Stimulated activated CD4-positive, alpha-beta T cell treated with anti-CD3 and anti-CD28 coated beads, Interleukin-2, amount 100 ng/mL, for 24 hours (primary cell): ENCODE data around the gene PKDREJ.

Source experiments
- DNase-seq, 2 donors: peaks; one replicate each; pipeline ENCODE4 v3.0.0-alpha.2; 2020

The PKDREJ gene

DNA sequence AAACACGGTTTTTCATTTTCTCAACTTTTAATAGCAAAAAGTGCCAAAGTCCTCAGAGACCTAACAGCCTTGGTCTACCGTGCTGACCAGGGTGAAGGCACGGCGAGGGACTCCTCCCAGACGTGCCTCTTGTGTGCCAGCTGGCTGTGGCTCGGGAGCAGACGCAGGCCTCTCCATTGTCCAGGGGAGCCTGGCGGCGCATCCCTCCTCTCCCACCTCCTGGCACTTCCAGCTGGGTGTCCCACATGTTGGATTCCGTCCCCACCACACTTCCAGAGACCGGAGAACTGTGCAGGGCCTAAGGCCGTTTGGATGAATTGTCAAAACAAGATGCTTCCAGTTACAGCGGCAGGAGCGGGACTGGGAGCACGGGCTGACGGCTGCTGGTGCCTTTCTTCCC lies 24.6 kb downstream of the PKDREJ start:
- DNase-seq, result no peak

DNA sequence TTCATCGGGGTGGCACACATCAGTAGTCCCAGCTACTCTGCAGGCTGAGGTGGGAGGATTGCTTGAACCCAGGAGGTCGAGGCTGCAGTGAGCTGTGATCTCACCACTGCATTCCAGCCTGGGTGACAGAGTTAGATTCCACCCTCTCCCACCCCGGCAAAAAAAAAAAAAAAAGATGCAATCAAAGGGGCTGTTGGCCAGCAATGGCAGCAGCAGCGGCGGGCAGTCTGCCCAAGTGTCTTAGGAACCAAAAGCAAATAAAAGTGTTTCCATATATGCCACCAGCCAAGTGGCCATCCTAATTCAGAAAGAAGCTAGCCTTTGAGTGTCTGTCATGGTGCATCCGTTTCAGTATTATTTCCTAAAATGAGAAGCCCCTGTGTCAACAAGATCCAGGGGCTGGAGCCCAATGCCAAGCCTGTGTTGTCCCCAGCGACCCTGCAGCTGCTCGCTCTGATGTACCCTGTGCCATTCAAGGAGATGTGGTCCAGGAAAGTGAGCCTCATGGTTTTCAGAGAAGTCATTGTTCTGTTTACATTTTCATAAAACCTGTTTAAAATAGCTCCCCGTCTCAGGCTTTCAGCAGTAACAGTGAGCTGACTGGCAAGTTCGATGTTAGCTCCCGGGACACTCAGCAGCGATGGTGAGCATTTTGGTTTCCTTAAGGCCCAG lies 25.6 kb downstream of the PKDREJ start:
- DNase-seq, result no peak

DNA sequence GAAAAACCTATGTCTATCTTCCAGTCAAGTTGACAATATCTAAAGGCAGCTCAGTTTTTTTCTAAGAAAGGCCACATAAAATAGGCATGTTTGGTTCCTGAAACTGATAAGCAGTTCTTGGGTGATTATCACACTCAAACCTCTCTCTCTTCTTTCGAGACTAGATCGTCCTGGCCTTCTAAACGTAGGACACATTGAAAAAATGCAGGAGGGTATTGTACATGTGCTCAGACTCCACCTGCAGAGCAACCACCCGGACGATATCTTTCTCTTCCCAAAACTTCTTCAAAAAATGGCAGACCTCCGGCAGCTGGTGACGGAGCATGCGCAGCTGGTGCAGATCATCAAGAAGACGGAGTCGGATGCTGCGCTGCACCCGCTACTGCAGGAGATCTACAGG lies 28.2 kb downstream of the PKDREJ start:
- no peak for DNase-seq

DNA sequence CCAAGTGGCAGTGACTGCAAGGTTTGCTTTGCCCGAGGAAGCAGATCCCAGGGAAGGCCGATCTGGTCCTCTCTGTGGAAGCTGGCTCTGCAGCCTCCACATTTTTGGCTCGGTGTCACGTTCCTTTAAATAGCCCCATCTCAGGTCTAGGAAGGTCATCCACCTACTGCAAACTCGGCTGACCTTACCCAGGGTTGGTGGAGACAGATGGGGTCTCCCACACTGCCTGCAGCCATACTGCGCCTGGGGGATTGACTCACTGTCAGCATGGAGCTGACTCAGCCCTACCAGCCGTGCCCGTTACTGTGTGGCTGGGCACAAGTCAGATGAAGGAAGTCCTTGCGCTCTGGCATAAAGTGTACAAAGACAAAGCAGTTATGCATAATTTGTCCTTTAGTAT lies 29.9 kb downstream of the PKDREJ start:
- DNase-seq, result no peak

DNA sequence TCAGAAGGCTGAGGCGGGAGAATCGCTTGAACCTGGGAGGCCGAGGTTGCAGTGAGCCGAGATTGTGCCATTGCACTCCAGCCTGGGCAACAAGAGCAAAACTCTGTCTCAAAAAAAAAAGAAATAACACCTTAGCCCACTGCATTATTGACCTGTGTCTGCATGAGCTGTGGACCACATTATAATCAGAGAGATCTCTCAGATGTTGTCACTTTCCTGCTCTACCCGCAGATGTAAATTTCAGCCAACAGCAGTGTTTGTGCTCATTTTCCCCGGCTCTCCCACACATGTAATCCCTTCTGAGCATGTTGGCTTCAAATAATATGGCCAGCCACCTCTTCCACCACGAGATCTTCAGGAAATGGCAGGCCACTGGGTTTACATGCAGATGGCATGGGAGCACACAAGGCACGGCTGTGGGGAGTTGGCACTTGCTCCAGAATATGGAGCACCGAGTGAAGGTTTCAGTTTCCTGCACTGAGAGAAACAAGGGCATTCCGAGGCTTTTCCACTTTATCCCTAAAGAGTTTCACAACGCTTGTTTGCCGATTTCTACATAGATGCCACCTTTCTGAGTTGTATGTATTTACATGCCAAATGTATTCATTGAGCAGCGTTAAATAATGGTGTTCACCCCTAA lies 32.8 kb downstream of the PKDREJ start:
- no peak for DNase-seq

DNA sequence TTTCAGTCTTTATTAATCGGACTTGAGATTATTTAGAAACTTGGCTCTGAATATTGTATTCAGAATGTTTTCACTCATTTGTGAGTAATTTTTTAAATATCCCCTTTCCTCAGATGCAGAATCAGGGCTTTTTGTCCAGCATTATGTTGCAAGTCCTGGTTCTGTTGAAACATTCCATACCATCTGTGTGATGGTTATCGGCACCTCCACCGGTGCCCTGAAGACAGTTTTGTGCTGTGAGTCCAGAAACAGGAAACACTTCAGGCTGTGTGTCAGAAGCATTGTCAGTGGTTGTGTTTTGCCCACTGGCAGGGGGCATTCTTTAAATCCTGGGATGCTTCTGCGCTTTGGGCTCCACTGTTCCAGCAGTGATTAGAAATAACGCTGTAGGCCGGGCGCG lies 33.4 kb downstream of the PKDREJ start:
- DNase-seq, result no peak

DNA sequence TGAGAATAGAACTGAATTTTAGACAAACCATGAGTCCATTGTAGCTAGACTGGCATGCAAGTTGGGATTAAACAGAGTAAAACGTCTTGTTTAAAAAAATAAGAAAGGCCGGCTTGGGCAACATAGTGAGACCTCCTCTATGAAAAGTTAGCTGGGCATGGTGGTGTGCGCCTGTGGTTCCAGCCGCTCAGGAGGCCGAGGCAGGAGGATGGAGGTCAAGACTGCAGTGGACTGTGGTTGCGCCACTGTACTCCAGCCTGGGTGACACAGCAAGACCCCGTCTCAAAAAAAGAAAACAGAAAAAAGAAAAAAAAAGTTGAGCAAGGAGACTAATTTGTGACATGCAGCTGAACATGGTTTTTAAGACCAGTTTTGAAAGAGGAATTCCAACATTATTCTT lies 36.6 kb downstream of the PKDREJ start:
- no peak for DNase-seq

DNA sequence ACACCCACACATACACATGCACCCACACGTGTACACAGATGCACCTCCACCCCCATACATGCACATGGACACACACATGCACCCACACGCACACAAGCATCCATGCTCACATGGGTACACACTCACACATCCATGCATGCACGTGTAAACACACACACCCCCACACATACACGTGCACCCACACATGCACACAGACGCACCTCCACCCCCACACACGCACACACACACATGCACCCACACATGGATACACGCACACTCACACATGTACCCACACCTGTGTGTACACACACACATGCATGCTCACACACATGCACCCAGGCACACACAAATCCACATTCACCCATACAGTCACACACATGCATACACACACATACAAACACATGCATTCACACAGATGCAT lies 37.5 kb downstream of the PKDREJ start:
- no peak for DNase-seq

DNA sequence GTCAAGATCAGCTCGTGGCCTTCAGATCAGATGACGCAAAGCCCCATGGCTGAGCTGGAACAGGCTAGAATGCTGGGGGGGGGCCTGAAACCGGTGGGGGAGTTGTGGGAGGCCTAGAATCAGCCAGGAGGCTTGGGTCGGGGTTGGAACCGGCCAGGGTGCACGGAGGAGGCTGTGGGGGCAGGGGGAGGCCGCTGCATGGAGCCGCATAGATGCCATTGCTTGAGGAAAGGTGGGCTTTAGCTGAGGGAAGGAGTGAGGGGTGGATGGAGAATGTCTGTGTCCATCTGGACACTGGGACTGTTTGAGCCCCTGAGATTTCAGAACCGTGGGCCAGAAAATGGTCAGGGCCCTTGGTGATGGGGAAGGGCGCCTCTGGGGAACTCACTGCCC lies 38.2 kb downstream of the PKDREJ start:
- DNase-seq, result no peak

DNA sequence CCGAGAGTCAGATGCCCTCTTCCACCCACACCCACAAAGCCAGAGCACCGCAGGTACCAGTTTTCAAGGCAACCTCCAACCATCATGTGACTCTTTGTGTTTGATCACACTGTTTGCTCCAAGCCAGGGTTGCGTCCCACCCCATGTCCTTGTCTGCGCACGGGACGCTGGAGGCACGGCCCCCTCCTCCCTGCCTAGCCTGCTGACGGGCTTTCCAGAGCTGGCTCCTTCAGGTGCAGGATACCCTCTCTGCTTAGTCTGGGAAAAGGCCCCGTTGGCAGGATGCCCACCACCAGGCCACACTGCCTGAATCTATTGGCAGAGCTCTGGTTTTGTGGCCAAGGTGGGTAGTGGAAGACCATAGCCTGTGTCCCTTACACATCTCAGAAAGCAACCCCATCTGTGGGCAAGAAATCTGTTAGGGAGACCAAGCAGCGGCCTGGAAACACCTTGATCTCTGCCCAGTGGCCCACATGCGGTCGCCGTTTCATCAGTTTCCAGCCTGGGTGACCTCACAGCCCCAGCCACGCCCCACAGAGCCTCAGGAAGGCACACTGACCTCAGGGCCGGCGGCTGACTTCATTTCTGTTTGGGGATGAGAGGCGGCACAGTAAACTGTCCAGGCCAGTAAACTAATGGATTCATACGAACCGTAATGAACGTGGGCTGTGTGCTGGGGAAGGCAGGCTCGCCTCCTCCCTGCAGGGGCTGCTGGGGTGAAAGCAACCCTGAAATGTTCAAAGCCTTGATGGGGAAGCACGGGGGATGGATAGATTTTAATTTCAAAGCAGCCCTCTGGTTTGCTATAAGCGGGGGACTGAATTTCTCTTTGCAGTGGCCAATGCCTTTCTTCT lies 38.9 kb downstream of the PKDREJ start:
- DNase-seq, result no peak

DNA sequence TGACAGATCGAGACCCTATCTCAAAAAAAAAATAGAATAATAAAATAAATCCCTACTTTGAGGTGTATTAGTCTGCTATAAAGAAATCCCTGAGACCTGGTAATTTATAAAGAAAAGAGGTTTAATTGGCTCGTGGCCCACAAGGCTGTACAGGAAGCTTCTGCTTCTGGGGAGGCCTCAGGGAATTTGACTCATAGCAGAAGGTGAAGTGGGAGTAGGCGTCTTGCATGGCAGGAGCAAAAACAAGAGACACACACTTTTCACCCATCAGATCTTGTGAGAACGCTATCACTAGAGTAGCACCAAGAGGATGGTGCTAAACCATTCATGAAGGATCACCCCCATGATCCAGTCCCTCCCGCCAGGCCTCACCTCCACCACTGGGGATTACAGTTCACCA lies 42.2 kb downstream of the PKDREJ start:
- DNase-seq, result no peak

DNA sequence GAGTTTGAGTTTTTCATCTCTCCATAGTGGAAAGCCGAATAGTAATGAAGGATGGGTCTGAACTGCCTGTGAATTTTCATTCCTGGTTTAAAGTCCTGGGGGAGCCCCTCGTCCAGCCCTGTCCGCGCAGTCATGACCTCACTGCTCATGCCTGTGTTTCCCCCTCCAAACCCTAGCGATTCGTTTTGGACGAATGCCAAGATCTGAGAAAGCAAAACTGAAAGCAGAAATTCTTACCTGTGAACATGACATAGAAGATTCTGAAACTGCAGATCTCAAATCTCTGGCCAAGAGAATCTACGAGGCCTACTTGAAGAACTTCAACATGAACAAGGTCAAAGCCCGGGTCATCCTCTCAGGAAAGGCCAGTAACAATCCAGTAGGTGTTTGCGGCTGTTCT lies 43.5 kb downstream of the PKDREJ start:
- DNase-seq, result no peak

DNA sequence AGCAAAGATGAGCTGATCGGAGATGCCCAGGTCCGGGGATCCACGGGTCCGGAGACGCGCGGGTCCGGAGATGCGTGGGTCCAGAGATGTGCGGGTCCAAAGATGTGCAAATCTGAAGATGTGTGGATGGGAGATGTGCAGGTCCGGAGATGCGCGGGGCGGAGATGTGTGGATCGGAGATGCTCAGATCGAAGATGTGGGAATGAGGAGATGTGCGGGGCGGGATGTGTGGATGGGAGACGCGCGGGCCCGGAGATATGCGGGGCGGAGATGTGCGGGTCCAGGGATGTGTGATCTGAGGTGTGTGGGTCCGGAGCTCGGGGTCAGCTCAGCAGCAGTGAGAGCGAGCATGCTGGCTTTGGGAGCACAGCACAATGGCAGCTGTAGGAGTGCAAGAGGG lies 48.5 kb downstream of the PKDREJ start:
- no peak for DNase-seq

DNA sequence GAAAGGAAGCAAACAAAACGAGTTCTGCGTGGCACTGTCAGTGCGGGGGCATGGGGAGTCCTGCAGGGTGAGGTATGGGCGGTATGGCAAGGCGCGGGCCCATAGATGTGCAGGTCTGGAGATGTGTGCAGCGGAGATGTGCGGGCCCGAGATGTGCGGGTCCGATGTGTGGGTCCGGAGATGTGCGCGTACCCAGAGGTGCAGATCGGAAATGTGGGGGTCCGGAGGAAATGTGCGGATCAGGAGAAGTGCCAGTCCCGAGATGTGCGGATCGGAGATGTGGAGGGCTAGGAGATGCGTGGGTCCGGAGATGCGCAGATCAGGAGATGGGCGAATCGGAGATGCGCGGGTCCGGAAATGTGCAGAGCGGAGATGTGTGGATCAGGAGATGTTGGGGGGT lies 49.0 kb downstream of the PKDREJ start:
- DNase-seq, result no peak

DNA sequence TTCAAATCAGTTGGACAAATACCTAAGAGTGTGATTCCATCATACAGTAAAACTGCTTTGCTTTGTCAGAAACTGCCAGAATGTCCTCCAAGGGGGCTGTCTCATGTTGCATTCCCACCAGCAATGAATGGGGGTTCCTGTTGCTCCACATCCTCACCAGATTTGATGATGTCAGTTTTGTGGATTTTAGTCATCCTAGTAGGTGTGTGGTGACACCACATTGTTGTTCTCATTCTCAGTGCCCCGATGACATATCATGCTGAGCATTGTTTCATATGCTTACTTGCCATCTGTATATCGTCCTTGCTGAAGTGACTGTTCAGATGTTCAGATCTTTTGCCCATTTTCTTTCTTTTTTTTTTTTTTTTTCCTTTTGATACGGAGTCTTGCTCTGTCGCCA lies 50.1 kb downstream of the PKDREJ start:
- DNase-seq, result no peak

DNA sequence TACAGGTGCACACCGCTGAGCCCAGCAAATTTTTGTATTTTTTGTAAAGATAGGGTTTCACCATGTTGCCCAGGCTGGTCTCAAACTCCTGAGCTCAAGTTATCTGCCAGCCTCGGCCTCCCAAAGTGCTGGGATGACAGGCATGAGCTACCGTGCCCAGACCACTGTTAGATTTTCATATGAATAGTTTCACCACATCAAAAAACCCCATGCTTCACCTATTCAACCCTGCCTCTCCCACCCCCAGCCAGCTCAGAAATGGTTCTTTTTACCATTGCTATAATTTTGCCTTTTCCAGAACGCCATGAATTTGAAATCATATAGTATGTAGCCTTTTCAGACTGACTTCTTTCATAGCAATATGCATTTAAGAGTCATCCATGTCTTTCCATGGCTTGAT lies 50.9 kb downstream of the PKDREJ start:
- no peak for DNase-seq

DNA sequence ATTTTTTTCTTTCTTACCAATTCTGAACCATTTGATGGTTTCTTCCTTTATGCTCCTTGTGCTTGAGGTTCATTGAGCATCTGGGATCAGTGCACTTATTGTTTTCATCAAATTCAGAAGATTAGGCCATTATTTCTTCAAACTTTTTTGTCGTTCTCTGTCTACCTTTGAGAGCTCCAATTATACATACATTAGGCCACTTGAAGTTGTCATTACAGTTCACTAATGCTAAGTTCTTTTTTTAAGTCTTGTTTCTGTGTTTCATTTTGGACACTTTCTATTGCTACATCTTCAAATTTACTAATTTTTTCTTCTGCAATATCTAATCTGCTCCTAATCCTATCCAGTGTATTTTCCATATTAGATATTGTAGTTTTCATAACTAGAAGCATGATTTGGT lies 53.9 kb downstream of the PKDREJ start:
- no peak for DNase-seq
